Choroid plexus epithelial cell (primary cell): ENCODE measurements around the gene ACP2.
"Not testable (repeated sequence)": the region's sequence is repeated elsewhere in the genome, so short reads cannot be mapped to it uniquely, and the experiment has no call there.

Experiments used
- DNase-seq: peaks from one replicate; pipeline ENCODE4 v3.0.0-alpha.2; 2010; ENCODE audit warnings: low read depth
- H3K4me3 ChIP-seq: 2 replicates; pipeline ENCODE4 v1.5.1; 2011; ENCODE audit warnings: low read depth, mild to moderate bottlenecking, control low read depth, low read length, moderate library complexity
- CTCF ChIP-seq: conservative IDR thresholded peaks from 2 replicates; pipeline ENCODE4 v1.5.1; 2011; ENCODE audit warnings: low read depth, mild to moderate bottlenecking, control low read depth, inconsistent platforms, low read length, moderate library complexity

Gene ACP2

GRCh38 chr11:47222696-47223095 is 25.9 kb downstream of the ACP2 start:
- DNase-seq = no peak
- no peak overlapping the region for H3K4me3 ChIP-seq
- no peak for TF ChIP-seq CTCF

GRCh38 chr11:47220401-47220821 is 28.2 kb downstream of the ACP2 start:
- DNase-seq = peak; percentile 74
- no peak for TF ChIP-seq CTCF
- H3K4me3 ChIP-seq = no peak overlapping the region

- peak; percentile 64 for DNase-seq
- H3K4me3 ChIP-seq = peak overlapping the region; percentile 62
- peak; percentile 7 for TF ChIP-seq CTCF
Observed at GRCh38 chr11:47216121-47216798, 32.4 kb downstream of the ACP2 start.

GRCh38 chr11:47215366-47215910 is 33.2 kb downstream of the ACP2 start:
- H3K4me3 ChIP-seq = peak overlapping the region; percentile 62
- DNase-seq = no peak
- TF ChIP-seq CTCF = no peak

- H3K4me3 ChIP-seq = peak overlapping the region; percentile 62
Observed at GRCh38 chr11:47213950-47214565, 34.6 kb downstream of the ACP2 start.

GRCh38 chr11:47212938-47213337 is 35.7 kb downstream of the ACP2 start:
- no peak for TF ChIP-seq CTCF
- H3K4me3 ChIP-seq = no peak overlapping the region
- DNase-seq = no peak

More at GRCh38 chr11:47213950-47214565, 34.6 kb downstream of the ACP2 start:
- no peak for TF ChIP-seq CTCF
- DNase-seq = peak; percentile 82

GRCh38 chr11:47208628-47209027 is 40.0 kb downstream of the ACP2 start:
- no peak overlapping the region for H3K4me3 ChIP-seq
- TF ChIP-seq CTCF = no peak
- DNase-seq = no peak

- DNase-seq, H3K4me3 ChIP-seq: not testable (repeated sequence)
Observed at GRCh38 chr11:47208008-47208552, 40.5 kb downstream of the ACP2 start.
